KOPT-K1 (cell line): ENCODE results near the gene PBX4.
"Not testable (repeated sequence)": the region's sequence is repeated elsewhere in the genome, so short reads cannot be mapped to it uniquely, and the experiment has no call there.

ENCODE experiments used
- H3K27ac ChIP-seq: fragments of 200-600 bp; sonication (generic); 2 replicates; pipeline ENCODE4 v1.5.1; 2016; ENCODE audit warnings: antibody characterized with exemption, mild to moderate bottlenecking, low read depth, low read length; ENCODE audit not compliant: poor library complexity, severe bottlenecking
- H3K36me3 ChIP-seq: fragments of 200-600 bp; sonication (generic); 2 replicates; pipeline ENCODE4 v1.5.1; 2017; ENCODE audit warnings: antibody characterized with exemption, mild to moderate bottlenecking, low read length, moderate library complexity; ENCODE audit not compliant: insufficient read depth
- H3K9me3 ChIP-seq: fragments of 200-600 bp; sonication (generic); 2 replicates; pipeline ENCODE4 v1.5.1; 2017; ENCODE audit warnings: antibody characterized with exemption, low read length, mild to moderate bottlenecking; ENCODE audit not compliant: insufficient read depth, poor library complexity, severe bottlenecking

PBX4 gene

GRCh38 chr19:19623383-19623782 is 4.9 kb upstream of the PBX4 start:
- H3K9me3 ChIP-seq: no peaks in the 10 kb centered on the region
- H3K36me3 ChIP-seq: peaks cover 10% of the 10 kb centered on the region
- no peak overlapping the region for H3K27ac ChIP-seq

GRCh38 chr19:19619849-19620210 is 1.3 kb upstream of the PBX4 start:
- no peak overlapping the region for H3K27ac ChIP-seq
- peaks cover 10% of the 10 kb centered on the region for H3K36me3 ChIP-seq
- no peaks in the 10 kb centered on the region for H3K9me3 ChIP-seq

DNA sequence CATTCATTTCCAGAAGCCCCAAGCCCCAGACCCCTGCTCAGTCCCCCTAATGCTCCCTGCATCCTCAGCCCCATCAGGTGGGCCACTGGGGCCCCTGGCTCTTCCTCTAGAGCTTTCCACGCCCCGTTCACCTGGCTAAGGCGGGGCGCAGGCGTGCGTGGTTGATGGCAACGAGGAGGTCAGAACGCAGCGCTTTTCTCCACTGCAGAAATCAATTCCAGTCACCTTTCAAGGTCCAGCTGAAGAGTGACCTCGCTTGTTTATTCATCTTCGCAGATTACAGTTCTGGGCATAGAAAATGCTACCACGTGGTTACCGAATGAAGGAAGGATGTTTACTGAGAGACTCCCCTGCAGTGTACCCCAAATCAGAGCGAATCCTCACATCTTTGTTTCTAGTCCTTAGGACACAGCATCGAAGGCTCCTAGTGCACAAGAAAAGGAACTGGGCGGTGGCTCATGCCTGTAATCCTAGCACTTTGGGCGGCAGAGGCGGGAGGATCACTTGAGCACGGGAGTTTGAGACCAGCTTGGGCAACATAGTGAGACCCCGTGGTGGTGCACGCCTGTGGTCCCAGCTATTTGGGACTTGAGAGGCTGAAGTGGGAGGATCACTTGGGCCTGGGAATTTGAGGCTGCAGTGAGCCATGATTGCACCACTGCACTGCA is 828 bp upstream of the PBX4 start:
- H3K27ac ChIP-seq: no peak overlapping the region
- H3K9me3 ChIP-seq: no peaks in the 10 kb centered on the region
- H3K36me3 ChIP-seq: peaks cover 9% of the 10 kb centered on the region

GRCh38 chr19:19615086-19615485 is 3.4 kb downstream of the PBX4 start:
- Histone ChIP-seq H3K27ac (no peak overlapping the region), H3K9me3 (no peaks in the 10 kb centered on the region), H3K36me3 (no peaks in the 10 kb centered on the region)

DNA sequence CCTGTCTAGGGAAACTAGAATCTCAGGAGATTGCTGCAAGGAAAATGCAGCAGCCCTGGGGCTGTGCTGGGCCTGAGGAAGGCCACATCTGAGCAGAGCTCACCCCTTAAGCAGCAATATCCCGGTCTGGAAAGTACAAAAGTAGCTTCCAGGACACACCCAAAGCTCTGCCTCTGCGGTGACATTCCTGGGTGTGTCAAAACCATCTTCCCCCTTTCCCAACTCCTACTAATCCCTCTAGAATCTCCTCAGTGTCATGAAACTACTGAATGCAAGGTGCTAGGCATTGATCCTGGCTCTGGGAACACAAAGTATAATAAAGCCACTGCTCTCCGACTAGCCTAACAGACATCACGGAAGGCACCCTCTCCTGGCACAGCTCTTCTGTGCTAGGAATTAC is 5.0 kb downstream of the PBX4 start:
- Histone ChIP-seq H3K27ac (no peak overlapping the region), H3K9me3 (no peaks in the 10 kb centered on the region), H3K36me3 (no peaks in the 10 kb centered on the region; the same call in 1 of the 2 replicates)

GRCh38 chr19:19610376-19611202 is 7.9 kb downstream of the PBX4 start:
- Histone ChIP-seq H3K36me3 (no peaks in the 10 kb centered on the region; the same call in 1 of the 2 replicates), H3K9me3 (no peaks in the 10 kb centered on the region), H3K27ac (no peak overlapping the region)

- H3K9me3 ChIP-seq, H3K36me3 ChIP-seq: not testable (repeated sequence)
- peak overlapping the region; percentile 72 for H3K27ac ChIP-seq
These were observed 11.8 kb downstream of the PBX4 start for GRCh38 chr19:19606686-19607085.

DNA sequence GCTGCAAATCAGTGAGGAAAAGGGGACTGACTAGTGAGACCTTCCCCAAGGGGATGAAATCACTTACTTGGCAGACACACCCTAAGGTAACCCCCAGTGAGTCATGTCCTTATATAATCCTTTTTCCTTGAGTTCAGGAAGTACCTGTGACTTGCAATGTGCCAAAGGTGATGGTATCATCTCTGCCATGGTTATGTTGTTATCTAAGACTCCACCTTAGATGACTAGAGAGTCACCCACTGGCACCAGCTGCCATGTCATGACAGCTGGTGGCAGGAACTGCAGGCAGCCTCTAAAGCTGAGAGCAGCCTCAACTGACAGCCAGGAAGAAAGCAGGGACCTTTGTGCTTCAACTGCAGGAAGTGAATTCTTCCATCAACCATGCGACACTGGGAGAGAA is 12.5 kb downstream of the PBX4 start:
- no peaks in the 10 kb centered on the region; the same call in 1 of the 2 replicates for H3K36me3 ChIP-seq
- peak overlapping the region; percentile 72 for H3K27ac ChIP-seq
- no peaks in the 10 kb centered on the region for H3K9me3 ChIP-seq

- H3K36me3 ChIP-seq: 0 out of 2 replicates have a peak, but pooled peaks cover under 1% of the 10 kb centered on the region
- peak overlapping the region; percentile 60 for H3K27ac ChIP-seq
- no peaks in the 10 kb centered on the region for H3K9me3 ChIP-seq
These were observed 15.7 kb downstream of the PBX4 start for GRCh38 chr19:19602713-19603324.

- Histone ChIP-seq H3K36me3 (0 out of 2 replicates have a peak, but pooled peaks cover 6% of the 10 kb centered on the region), H3K27ac (peak overlapping the region; percentile 60), H3K9me3 (no peaks in the 10 kb centered on the region)
These were observed 16.3 kb downstream of the PBX4 start for GRCh38 chr19:19602136-19602712.

GRCh38 chr19:19600793-19601330 is 17.6 kb downstream of the PBX4 start:
- Histone ChIP-seq H3K9me3 (no peaks in the 10 kb centered on the region), H3K36me3 (peaks cover 12% of the 10 kb centered on the region; the same call in 1 of the 2 replicates), H3K27ac (peak overlapping the region; percentile 60)

- Histone ChIP-seq H3K36me3 (peaks cover 17% of the 10 kb centered on the region; the same call in 1 of the 2 replicates), H3K27ac (peak overlapping the region; percentile 73)
- H3K9me3 ChIP-seq: not testable (repeated sequence)
These were observed 19.6 kb downstream of the PBX4 start for GRCh38 chr19:19598728-19599451.

- Histone ChIP-seq H3K27ac (peak overlapping the region; percentile 73), H3K9me3 (no peaks in the 10 kb centered on the region), H3K36me3 (peaks cover 25% of the 10 kb centered on the region; the same call in 1 of the 2 replicates)
These were observed 20.6 kb downstream of the PBX4 start for GRCh38 chr19:19597809-19598306.

DNA sequence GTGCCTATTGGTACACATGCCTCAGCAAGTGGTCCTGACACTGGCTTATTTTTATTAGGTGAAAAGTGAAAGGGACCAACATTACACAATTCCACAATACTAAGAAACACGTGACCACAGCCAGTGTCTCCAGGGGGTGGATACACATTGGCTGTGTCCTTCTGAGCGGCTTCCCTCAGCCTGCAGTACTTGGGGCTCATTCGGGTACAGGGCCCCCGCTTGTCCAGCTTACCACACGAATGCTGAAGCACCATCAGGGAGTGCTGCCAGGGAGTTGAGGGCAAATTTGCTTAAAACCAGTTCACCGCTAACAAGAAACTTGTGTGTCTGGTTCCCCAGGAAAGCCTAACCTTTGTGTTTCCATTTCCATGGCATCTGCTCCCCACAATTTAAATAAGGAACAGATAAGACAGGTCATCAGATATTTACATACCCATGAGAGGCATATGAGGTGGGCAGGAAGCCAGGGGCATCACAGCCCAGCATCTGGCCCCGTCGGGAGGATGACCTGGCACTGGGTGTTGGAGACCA is 23.3 kb downstream of the PBX4 start:
- no peak overlapping the region for H3K27ac ChIP-seq
- H3K36me3 ChIP-seq: peaks cover 34% of the 10 kb centered on the region; the same call in 1 of the 2 replicates
- no peaks in the 10 kb centered on the region for H3K9me3 ChIP-seq
